Mesenteric fat pad (tissue), 1 donor: ENCODE data around the gene PTHLH. TPM values are rescaled to one million over a fixed set of nuclear protein-coding genes. Genes with fewer than 3 reads are reported as not detected.

Experiments
- DNase-seq: peaks from one replicate; pipeline ENCODE4 v3.0.0-alpha.2; 2020; ENCODE audit warnings: low spot score
- total RNA-seq: library from RNA; stranded (reverse); fragmentation: NEBNext Ultra II Directional; extraction: Animal tissue kit (Norgen Biotek cat#: 25700); gene quantifications from one replicate; pipeline ENCODE4 v1.2.1, GENCODE V29; 2021
- donor health status: DM: yes; HTN: yes; CAD: no.

The PTHLH gene
- total RNA-seq, 1 donor from 2014 or later: not detected

DNA sequence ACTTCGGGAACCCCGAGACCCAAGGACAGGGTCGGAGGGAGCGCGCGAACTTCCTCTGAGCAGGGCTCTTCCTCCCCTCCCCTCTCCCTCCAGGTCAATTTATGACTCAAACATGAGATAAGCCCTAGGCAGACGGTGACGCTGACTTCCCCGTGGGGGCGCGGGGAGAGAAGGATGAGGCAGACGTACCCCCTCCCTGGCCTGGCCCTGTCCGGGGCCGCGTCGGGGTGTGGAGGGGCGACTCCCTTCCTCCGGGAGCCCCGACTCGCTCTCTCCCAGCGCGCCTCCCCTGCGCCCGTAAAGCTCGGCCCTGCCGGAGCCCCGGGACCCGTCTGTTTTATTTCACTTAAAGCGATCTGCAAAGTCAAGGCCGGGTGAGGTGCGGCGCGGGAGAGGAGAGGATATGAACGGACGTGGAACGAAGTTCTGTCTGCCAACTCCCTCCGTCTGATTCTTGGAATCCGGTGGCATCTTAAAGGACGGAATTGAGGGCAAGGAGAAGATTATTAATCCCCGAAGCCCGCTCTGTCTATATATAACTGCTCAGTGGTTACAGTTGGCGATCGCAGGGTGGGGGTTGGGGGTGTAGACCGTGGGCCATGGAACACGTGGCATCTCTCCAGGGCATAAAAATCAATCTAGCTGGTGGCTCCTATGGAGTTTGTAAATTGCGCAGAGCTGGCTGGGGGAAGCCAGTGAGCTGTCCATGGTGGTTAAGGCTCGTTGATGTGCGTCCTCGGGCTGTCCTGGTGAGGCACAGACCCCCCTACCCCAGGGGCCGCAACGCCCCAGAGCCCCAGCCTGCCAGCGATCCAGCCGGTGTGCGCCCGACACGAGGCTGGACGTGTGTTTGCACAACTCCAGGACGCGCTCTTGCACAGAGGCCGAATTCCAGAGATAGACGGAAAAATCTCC lies 2.9 kb upstream of the PTHLH start:
- DNase-seq: no peak

DNA sequence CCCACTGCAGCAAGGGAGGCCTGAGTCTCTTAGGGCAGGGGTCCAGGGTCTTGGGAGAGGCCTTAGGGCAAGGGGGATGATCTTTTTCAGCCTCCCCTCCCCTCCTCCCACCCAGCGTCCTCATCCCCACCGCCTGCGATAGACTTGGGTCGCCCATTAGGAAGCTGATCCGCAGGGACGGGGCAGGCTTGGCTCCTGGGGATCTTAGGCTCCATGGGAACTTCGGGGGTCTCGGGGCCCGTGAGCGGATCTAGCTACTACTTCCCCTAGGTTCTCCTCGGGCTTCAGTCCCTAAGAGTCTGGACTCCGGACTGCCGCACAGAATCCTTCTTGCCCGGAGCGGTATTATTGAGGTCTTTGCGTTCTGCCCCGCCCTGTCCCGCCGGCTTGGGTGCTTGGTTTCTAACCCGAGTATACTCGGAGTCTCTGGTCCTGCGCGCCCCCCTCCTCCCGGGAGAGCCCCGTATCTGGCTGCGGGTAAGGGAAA lies 2.2 kb upstream of the PTHLH start:
- DNase-seq: no peak

- no peak for DNase-seq
These were observed 956 bp upstream of the PTHLH start for GRCh38 chr12:27973487-27973890.

DNA sequence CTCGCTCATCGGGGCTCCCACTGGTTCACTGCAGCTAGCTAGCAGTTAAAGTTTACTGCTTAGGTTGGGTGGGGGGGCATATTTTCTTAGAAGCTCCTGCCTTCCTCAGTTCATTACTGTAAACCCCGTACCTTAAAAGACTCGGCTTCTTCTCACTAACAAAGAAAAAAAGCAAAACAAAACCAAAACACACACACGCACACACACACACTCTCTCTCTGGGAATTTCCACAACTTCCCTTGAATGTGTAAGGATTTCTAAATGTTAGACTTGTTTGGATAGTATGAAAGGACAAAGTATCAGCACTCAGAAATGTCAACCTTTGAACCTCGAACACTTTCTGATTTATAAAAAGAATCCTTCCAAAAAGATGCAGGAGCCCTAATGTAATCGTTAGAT lies 927 bp downstream of the PTHLH start:
- DNase-seq: no peak

DNA sequence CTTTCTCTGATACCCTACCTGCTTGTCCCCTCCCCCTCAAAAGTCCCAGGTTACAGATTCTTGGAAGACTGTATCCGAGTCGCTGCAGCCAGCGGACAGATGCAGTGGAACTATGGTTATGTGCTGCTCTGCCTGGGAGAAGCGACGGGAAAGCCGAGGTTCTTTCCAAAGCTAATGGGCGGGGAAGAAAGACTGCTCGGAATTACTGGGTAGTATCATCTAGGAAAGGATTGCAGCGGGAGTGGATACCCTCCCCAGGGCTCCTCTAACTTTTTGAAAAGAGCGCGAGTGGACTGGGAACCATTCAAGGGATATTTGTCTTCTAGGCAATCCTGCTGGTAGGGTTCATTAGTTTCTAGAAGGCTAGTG lies 1.4 kb downstream of the PTHLH start:
- no peak for DNase-seq

GRCh38 chr12:27970401-27971120 lies 2.0 kb downstream of the PTHLH start:
- no peak for DNase-seq

- no peak for DNase-seq
These were observed 2.7 kb downstream of the PTHLH start for GRCh38 chr12:27969624-27970400.

- DNase-seq: no peak
These were observed 3.4 kb downstream of the PTHLH start for GRCh38 chr12:27968972-27969623.

DNA sequence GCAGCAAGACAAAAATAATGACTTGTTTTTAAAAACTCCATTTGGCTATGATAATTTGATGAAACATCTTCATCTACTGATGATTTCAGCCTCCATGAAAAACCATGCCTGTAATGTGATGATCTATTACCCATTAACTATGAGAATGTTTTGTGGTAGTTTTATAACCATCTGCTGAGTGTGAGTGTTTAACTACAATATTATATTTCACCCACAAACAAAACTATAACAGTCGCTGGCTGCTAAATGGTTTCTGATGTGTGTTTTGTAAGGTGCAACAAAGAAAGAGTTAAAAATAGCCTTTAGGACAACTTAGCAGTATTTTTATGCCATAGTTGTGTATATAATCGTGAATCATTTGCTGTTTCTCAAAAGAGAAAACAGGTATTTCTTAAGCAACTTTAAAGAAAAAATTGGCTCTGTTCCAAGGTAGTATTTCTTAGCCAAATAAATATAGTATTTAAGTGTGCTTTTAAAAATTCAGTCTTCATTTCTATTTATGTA lies 4.9 kb downstream of the PTHLH start:
- no peak for DNase-seq

- no peak for DNase-seq
These were observed 5.7 kb downstream of the PTHLH start for GRCh38 chr12:27966870-27967269.

- no peak for DNase-seq
These were observed 6.6 kb downstream of the PTHLH start for GRCh38 chr12:27965966-27966365.

GRCh38 chr12:27965411-27965810 lies 7.1 kb downstream of the PTHLH start:
- no peak for DNase-seq

DNA sequence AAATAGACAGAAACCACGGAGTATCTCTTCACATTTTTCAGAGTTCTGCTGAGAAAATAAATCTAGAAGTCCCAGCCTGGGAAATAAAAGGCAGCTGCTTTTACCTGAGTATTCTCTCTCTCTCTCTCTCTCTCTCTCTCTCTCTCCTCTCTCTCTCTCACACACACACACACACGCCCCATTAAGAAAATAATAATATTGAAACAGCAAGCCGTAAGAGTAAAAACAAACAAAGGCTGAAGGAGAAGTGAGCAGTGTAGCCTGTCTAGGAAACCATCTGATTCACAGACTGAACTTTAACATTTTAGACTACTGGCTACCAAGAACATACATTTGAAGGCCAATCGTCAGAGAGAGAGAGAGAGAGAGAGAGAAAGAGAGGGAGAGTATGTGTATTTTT lies 8.4 kb downstream of the PTHLH start:
- no peak for DNase-seq

- DNase-seq: no peak
These were observed 11.7 kb downstream of the PTHLH start for GRCh38 chr12:27960821-27961220.

- DNase-seq: no peak
These were observed 13.9 kb downstream of the PTHLH start for GRCh38 chr12:27958675-27959074.

- DNase-seq: no peak
These were observed 15.2 kb downstream of the PTHLH start for GRCh38 chr12:27957366-27957765.

- no peak for DNase-seq
These were observed 18.7 kb downstream of the PTHLH start for GRCh38 chr12:27953817-27954216.

GRCh38 chr12:27953348-27953747 lies 19.2 kb downstream of the PTHLH start:
- DNase-seq: no peak

DNA sequence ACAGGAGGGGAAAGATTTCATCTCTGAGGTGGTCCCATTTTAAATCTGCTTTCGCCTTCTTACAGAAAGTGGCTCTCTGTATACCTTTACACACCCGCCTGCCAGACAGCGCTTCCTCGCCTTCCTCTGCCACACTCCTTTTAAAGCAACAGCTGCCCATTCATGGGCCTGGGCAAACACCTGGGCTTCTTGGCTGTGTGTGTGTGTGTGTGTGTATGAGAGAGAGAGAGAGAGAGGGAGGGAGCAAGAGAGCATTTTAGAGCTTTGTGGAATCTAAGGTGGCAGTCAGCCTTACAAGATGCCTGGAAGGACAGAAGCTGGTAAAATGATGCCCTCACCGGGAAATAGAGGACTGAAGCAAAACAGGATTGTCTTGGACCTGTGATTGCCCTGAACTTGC lies 20.0 kb downstream of the PTHLH start:
- DNase-seq: no peak

- DNase-seq: no peak
These were observed 20.6 kb downstream of the PTHLH start for GRCh38 chr12:27951898-27952297.

DNA sequence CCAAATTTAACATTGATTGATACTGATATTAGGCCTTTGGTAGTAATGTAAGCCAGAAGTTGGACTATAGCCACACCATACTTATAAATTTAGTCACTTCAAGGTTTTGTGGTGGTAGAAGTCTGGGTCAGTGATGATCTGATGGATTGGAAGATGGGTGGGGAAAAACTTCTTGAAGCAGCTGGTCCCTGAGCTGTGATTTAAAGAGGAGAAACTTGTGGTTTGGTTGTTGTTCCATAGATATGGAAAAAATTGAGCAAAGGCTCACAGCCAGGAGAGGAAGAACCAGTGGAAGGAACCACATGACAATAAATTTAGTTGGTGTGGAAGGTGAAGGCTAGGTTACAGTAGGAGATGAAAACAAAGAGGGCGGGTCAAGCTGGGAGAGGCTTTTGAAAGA lies 26.1 kb downstream of the PTHLH start:
- DNase-seq: no peak
